Fibroblast of mammary gland (primary cell): ENCODE measurements around the gene POLK.
"Not testable (repeated sequence)": the region's sequence is repeated elsewhere in the genome, so short reads cannot be mapped to it uniquely, and the experiment has no call there.

ENCODE experiments used
- DNase-seq: peaks from one replicate; pipeline ENCODE4 v3.0.0-alpha.2; 2010; ENCODE audit warnings: low read depth
- H3K4me3 ChIP-seq: 2 replicates; pipeline ENCODE4 v1.5.1; 2011; ENCODE audit warnings: low read depth, mild to moderate bottlenecking, low read length, moderate library complexity; ENCODE audit not compliant: control insufficient read depth
- TF ChIP-seq, protein P1 (sequence below): conservative IDR thresholded peaks from 2 replicates; pipeline ENCODE4 v1.5.1; 2011; ENCODE audit warnings: low read depth, low read length, inconsistent platforms; ENCODE audit not compliant: control insufficient read depth, insufficient read depth

POLK gene

DNA sequence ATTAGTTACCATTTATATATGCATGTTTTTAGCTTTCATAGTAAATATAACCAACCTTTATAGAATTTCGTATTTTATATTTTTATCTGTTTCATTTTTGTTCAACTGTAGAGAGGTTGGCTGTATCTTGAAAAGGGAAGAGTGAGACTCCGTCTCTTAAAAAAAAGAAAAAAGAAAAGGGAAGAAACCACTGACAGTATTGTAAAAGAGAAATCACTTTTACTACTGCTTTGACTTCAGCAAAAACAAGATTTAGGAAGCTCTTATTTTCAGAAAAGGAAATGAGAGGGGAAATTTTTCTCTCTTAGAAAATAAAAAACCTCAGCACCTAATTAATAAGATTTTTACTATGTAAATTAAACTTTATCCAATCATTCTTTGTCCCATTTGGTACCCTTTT, 14.4 kb downstream of the POLK start:
- TF ChIP-seq, protein P1, sequence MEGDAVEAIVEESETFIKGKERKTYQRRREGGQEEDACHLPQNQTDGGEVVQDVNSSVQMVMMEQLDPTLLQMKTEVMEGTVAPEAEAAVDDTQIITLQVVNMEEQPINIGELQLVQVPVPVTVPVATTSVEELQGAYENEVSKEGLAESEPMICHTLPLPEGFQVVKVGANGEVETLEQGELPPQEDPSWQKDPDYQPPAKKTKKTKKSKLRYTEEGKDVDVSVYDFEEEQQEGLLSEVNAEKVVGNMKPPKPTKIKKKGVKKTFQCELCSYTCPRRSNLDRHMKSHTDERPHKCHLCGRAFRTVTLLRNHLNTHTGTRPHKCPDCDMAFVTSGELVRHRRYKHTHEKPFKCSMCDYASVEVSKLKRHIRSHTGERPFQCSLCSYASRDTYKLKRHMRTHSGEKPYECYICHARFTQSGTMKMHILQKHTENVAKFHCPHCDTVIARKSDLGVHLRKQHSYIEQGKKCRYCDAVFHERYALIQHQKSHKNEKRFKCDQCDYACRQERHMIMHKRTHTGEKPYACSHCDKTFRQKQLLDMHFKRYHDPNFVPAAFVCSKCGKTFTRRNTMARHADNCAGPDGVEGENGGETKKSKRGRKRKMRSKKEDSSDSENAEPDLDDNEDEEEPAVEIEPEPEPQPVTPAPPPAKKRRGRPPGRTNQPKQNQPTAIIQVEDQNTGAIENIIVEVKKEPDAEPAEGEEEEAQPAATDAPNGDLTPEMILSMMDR = no peak
- no peak for DNase-seq
- no peak overlapping the region for H3K4me3 ChIP-seq

DNA sequence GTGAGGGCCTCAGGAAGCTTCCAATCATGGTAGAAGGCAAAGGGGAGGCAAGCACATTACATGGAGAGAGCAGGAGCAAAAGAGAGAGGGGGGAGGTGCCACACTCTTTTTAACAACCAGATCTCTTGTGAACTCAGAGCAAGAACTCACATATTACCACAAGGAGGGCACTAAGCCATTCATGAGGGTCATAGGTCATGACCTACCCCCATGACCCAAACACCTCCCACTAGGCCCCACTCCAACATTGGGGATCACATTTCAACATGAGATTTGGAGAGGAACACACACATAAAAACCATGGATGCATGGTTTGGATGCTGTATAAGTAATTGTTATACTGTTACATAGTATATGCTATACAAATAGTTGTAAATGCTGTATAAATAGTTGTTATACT, 17.5 kb downstream of the POLK start:
- no peak overlapping the region for H3K4me3 ChIP-seq
- TF ChIP-seq, protein P1 = no peak
- DNase-seq = no peak

DNA sequence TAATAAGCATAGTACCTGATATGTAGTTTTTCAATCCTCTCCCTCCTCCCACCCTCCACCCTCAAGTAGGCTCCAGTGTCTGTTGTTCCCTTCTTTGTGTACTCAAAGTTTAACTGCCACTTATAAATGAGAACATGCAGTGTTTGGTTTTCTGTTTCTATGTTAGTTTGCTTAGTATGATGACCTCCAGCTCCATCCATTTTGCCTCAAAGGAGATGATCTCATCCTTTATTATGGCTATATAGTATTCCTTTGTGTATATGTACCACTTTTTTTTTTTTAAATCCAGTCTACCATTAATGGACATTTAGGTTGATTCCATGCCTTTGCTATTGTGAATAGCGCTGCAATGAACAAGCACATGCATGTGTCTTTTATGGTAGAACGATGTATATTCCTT, 20.5 kb downstream of the POLK start:
- no peak overlapping the region for H3K4me3 ChIP-seq
- TF ChIP-seq, protein P1 = no peak
- DNase-seq = no peak

DNA sequence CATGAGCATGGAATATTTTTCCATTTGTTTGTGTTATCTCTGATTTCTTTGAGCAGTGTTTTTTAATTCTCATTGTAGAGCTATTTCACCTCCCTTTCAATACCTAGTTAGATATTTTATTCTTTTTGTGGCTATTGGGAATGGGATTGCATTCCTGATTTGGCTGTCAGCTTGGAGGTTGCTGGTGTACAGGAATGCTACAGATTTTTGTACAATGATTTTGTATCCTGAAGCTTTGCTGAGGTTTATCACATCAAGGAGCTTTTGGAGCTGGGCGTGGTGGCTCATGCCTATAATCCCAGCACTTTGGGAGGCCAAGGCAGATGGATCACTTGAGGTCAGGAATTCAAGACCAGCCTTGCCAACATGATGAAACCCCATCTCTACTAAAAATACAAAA, 22.0 kb downstream of the POLK start:
- DNase-seq = peak; percentile 29
- H3K4me3 ChIP-seq = not testable (repeated sequence)

DNA sequence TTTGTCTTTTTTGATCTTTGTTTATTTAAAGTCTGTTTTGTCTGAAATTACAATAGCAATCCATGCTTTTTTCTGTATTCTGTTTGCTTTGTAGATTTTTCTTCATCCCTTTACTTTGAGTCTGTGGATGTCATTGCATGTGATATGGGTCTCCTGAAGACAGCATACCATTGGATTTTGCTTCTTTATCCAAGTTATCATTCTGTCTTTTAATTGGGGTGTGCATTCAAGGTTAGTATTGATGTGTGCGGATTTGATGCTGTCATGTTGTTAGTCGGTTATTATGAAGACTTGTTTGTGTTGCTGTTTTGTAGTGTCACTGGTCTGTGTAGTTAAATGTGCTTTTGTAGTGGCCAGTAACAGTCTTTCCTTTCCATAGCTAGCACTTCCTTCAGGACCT, 23.0 kb downstream of the POLK start:
- H3K4me3 ChIP-seq = no peak overlapping the region
- TF ChIP-seq, protein P1 = no peak
- no peak for DNase-seq

DNA sequence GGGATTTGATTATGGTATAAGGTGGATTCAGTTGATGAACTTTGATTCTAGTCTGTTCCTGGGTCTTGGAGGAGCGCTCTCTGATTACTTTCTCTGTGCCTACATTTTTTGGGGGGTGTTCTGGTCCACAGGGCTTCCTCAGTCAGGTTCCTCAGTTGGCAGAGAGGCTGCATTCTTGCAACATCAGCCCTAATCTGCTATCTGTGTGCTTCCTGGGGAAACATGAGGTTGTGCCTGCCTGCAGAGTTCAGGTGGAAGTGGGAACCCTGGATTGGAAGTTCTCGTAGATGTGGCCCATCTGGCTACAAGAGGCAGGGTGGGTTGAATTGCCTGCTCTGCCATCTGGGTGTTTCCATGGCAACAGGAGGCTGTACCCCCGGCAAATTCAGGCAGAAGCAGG, 24.5 kb downstream of the POLK start:
- TF ChIP-seq, protein P1 = no peak
- DNase-seq = no peak
- H3K4me3 ChIP-seq = no peak overlapping the region

DNA sequence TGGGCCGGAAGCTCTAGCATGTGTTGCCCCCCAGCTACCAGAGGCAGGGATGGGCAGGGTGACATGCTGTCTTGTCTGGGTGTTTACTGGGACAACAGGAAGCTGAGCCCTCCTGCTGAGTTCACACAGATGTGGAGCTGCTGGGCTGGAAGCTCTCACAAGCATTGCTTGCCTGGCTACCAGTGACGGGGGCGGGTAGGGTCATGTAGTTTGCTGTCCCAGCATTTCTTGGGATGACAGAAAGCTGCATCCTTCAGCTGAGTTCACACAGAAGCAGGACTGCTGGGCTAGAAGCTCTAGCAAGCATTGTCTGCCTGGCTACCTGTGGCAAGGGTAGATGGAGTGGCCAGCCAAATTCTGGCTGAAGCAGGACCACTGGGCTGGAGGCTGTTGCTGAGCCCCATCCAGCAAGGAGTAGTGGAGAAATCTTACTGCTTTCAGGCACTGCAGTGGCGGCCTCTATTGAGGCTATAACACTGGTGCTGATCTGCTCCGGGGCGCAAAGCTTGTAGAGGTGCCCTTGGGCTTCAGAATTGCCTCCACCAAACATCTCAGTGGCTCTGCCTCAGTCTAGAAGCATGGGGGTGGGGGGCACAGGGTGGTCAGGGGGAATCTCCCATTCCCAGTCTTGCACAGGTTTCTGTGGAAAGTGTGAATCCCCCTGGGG, 25.1 kb downstream of the POLK start:
- H3K4me3 ChIP-seq = no peak overlapping the region
- DNase-seq = no peak
- TF ChIP-seq, protein P1 = no peak
